ENCODE data around the gene CABP7.

Gene CABP7

GRCh38 chr22:29684244-29684643, 35.6 kb upstream of the CABP7 start:
- in situ Hi-C loops (cut with MboI; ENCODE audit: low sequenced_read_pairs, unreplicated experiment) = no loop called here
- TF ChIP-seq CTCF (IDR thresholded peaks at IDR 0.05; ENCODE audit: borderline replicate concordance, control extremely low read depth, extremely low read depth, insufficient read depth, missing control alignments) = no peak

GRCh38 chr22:29689206-29689879, 30.5 kb upstream of the CABP7 start:
- DNase-seq (ENCODE audit: low spot score) = no peak
- in situ Hi-C loops (cut with MboI; ENCODE audit: low sequenced_read_pairs, unreplicated experiment) = no loop called here
- no peak for TF ChIP-seq CTCF (IDR thresholded peaks at IDR 0.05; ENCODE audit: borderline replicate concordance, control extremely low read depth, extremely low read depth, insufficient read depth, missing control alignments)

More at GRCh38 chr22:29684244-29684643, 35.6 kb upstream of the CABP7 start:
- DNase-seq (ENCODE audit: low spot score) = no peak

- peak; percentile 53 for DNase-seq (ENCODE audit: low spot score)
- in situ Hi-C loops (cut with MboI; ENCODE audit: low sequenced_read_pairs, unreplicated experiment) = no loop called here
- TF ChIP-seq CTCF (IDR thresholded peaks at IDR 0.05; ENCODE audit: borderline replicate concordance, control extremely low read depth, extremely low read depth, insufficient read depth, missing control alignments) = peak; percentile 44
These were observed 30.0 kb upstream of the CABP7 start for GRCh38 chr22:29689880-29690213.

- in situ Hi-C loops (cut with MboI; ENCODE audit: low sequenced_read_pairs, unreplicated experiment) = no loop called here
These were observed 29.3 kb upstream of the CABP7 start for GRCh38 chr22:29690476-29690875.

GRCh38 chr22:29691636-29692326, 28.0 kb upstream of the CABP7 start:
- in situ Hi-C loops (cut with MboI; ENCODE audit: low sequenced_read_pairs, unreplicated experiment) = no loop called here
- TF ChIP-seq CTCF (IDR thresholded peaks at IDR 0.05; ENCODE audit: borderline replicate concordance, control extremely low read depth, extremely low read depth, insufficient read depth, missing control alignments) = peak; percentile 3
- no peak for DNase-seq (ENCODE audit: low spot score)

More at GRCh38 chr22:29690476-29690875, 29.3 kb upstream of the CABP7 start:
- no peak for DNase-seq (ENCODE audit: low spot score)
- no peak for TF ChIP-seq CTCF (IDR thresholded peaks at IDR 0.05; ENCODE audit: borderline replicate concordance, control extremely low read depth, extremely low read depth, insufficient read depth, missing control alignments)

GRCh38 chr22:29692327-29692640, 27.5 kb upstream of the CABP7 start:
- in situ Hi-C loops (cut with MboI; ENCODE audit: low sequenced_read_pairs, unreplicated experiment) = no loop called here
- DNase-seq (ENCODE audit: low spot score) = no peak
- TF ChIP-seq CTCF (IDR thresholded peaks at IDR 0.05; ENCODE audit: borderline replicate concordance, control extremely low read depth, extremely low read depth, insufficient read depth, missing control alignments) = no peak

Data from GM13976 (cell line).